ENCODE results near the gene MED12L. TPM values are rescaled to one million over a fixed set of nuclear protein-coding genes. Genes with fewer than 3 reads are reported as not detected.
"Not testable (repeated sequence)": the region's sequence is repeated elsewhere in the genome, so short reads cannot be mapped to it uniquely, and the experiment has no call there.

MED12L gene
- total and polyA plus RNA-seq, 12 donors = 0.03 to 4.5 (median 0.71) TPM

- whole genome bisulfite sequencing, 2 donors = 96 to 98% methylated on average over 4 of the region's 4 CpGs
- no peak for DNase-seq
- intact Hi-C loops (cut with DNase I) = no loop called here
- TF ChIP-seq CTCF (IDR thresholded peaks at IDR 0.05) = no peak
- H3K4me3 ChIP-seq = no peak overlapping the region
- H3K9me3 ChIP-seq = no peaks in the 10 kb centered on the region
- no peaks in the 10 kb centered on the region for H3K36me3 ChIP-seq
- ATAC-seq = no peak
- H3K27me3 ChIP-seq = no peaks in the 10 kb centered on the region
- peak overlapping the region in 1 of 10 donors; percentile 22 for H3K27ac ChIP-seq
- H3K4me1 ChIP-seq = peaks cover 0 to 61% (median 0%) of the 10 kb centered on the region in 9 donors
Observed at GRCh38 chr3:151386056-151386455, 300.6 kb downstream of the MED12L start.

- no peak for TF ChIP-seq CTCF (IDR thresholded peaks at IDR 0.05)
- DNase-seq (no peak), ATAC-seq (no peak)
- no peaks in the 10 kb centered on the region for H3K27me3 ChIP-seq
- 87 to 90% methylated on average over 5 of the region's 5 CpGs for WGBS, 2 donors
- intact Hi-C loops (cut with DNase I) = no loop called here
- no peaks in the 10 kb centered on the region for H3K36me3 ChIP-seq
- no peaks in the 10 kb centered on the region for H3K9me3 ChIP-seq
- H3K4me1 ChIP-seq = peaks cover 0 to 53% (median 0%) of the 10 kb centered on the region in 9 donors
- H3K27ac ChIP-seq = peak overlapping the region in 1 of 10 donors; percentile 54
- no peak overlapping the region for H3K4me3 ChIP-seq
Observed at GRCh38 chr3:151387432-151387831, 302.0 kb downstream of the MED12L start.

- ATAC-seq (peak in 1 of 8 donors; percentile 37), DNase-seq (no peak)
- Histone ChIP-seq H3K4me3 (no peak overlapping the region), H3K27me3 (no peaks in the 10 kb centered on the region), H3K36me3 (no peaks in the 10 kb centered on the region), H3K27ac (peak overlapping the region in 1 of 10 donors; percentile 54), H3K4me1 (peaks cover 0 to 49% (median 0%) of the 10 kb centered on the region in 9 donors), H3K9me3 (no peaks in the 10 kb centered on the region)
- intact Hi-C loops (cut with DNase I) = no loop called here
- 77 to 82% methylated on average over 9 of the region's 9 CpGs for WGBS, 2 donors
- TF ChIP-seq CTCF (IDR thresholded peaks at IDR 0.05) = no peak
Observed at GRCh38 chr3:151387842-151388241, 302.4 kb downstream of the MED12L start.

- 76 to 81% methylated on average over 2 of the region's 2 CpGs for WGBS, 2 donors
- no peaks in the 10 kb centered on the region for H3K27me3 ChIP-seq
- H3K4me3 ChIP-seq = no peak overlapping the region
- ATAC-seq (no peak), DNase-seq (no peak)
- peaks cover 0 to 15% (median 0%) of the 10 kb centered on the region in 9 donors for H3K4me1 ChIP-seq
- TF ChIP-seq CTCF (IDR thresholded peaks at IDR 0.05) = no peak
- H3K36me3 ChIP-seq = no peaks in the 10 kb centered on the region
- intact Hi-C loops (cut with DNase I) = no loop called here
- no peak overlapping the region for H3K27ac ChIP-seq
- no peaks in the 10 kb centered on the region for H3K9me3 ChIP-seq
Observed at GRCh38 chr3:151391720-151392119, 306.3 kb downstream of the MED12L start.

- intact Hi-C loops (cut with DNase I) = not testable (repeated sequence)
Observed at GRCh38 chr3:151392191-151392590, 306.7 kb downstream of the MED12L start.

More at GRCh38 chr3:151392191-151392590, 306.7 kb downstream of the MED12L start:
- not testable (repeated sequence) for H3K27me3 ChIP-seq, H3K36me3 ChIP-seq, ATAC-seq, DNase-seq, H3K27ac ChIP-seq, H3K4me3 ChIP-seq, H3K9me3 ChIP-seq
- H3K4me1 ChIP-seq = peaks cover 0 to 15% (median 0%) of the 10 kb centered on the region in 9 donors
- WGBS, 2 donors = 93 to 99% methylated on average over 3 of the region's 3 CpGs

Measured in heart right ventricle (tissue), 16 donors.